IMR-90 (cell line): Measurements from ENCODE around the gene MPV17. TPM values are rescaled to one million over a fixed set of nuclear protein-coding genes. Genes with fewer than 3 reads are reported as not detected.

Experiments used
- ATAC-seq: fragments of 200-7000 bp; cut with Tn5 transposase; 2 replicates; pipeline ENCODE4 v1.9.1; 2020; ENCODE audit warnings: low read depth, mild to moderate bottlenecking, moderate library complexity
- BruUV-seq: library from RNA; stranded (reverse); fragments of 400-500 nt; replicated peaks from 2 replicates; lab custom pipeline; 2021; lab: Mats Ljungman, UMichigan
- CTCF ChIA-PET: fragments of 300-600 bp; formaldehyde crosslinking; extraction: SDS; loops from one replicate; lab custom pipeline; 2021; ENCODE audit warnings: antibody characterized with exemption; lab: Yijun Ruan, JAX
- POLR2A ChIA-PET: fragments of 300-600 bp; sonication (Branson Sonifier 250); formaldehyde crosslinking; loops from one replicate; lab custom pipeline; 2022; ENCODE audit warnings: antibody characterized with exemption; ENCODE audit not compliant: unreplicated experiment; lab: Charles Lee
- DNase-seq: peaks from one replicate; pipeline ENCODE4 v3.0.0; 2013
- H2AFZ ChIP-seq: replicated peaks from 2 replicates; pipeline ENCODE3; 2013; ENCODE audit warnings: low read length, mild to moderate bottlenecking; ENCODE audit not compliant: poor library complexity
- H2AK5ac ChIP-seq: 2 replicates; pipeline ENCODE4 v1.6.1; 2013; ENCODE audit warnings: low read depth, low read length, inconsistent platforms
- H2AK9ac ChIP-seq: replicated peaks from 2 replicates; pipeline ENCODE3; 2013; ENCODE audit warnings: mild to moderate bottlenecking, low read depth, low read length, moderate library complexity; ENCODE audit not compliant: poor library complexity
- H2BK120ac ChIP-seq: 2 replicates; pipeline ENCODE4 v1.6.1; 2013; ENCODE audit warnings: low read depth, low read length, inconsistent platforms
- H2BK15ac ChIP-seq: 3 replicates; pipeline ENCODE4 v1.6.1; 2013; ENCODE audit warnings: low read depth, low read length, inconsistent platforms
- H2BK20ac ChIP-seq: 2 replicates; pipeline ENCODE4 v1.6.1; 2013; ENCODE audit warnings: low read depth, mild to moderate bottlenecking, inconsistent platforms, low read length, moderate library complexity
- H2BK5ac ChIP-seq: 2 replicates; pipeline ENCODE4 v1.6.1; 2013; ENCODE audit warnings: mild to moderate bottlenecking, low read depth, low read length, inconsistent platforms; ENCODE audit not compliant: poor library complexity, severe bottlenecking
- H3K14ac ChIP-seq: replicated peaks from 2 replicates; pipeline ENCODE4 v1.6.1; 2013; ENCODE audit warnings: low read depth, low read length, inconsistent platforms
- H3K18ac ChIP-seq: 2 replicates; pipeline ENCODE4 v1.6.1; 2013; ENCODE audit warnings: low read depth, low read length, control low read depth
- H3K23ac ChIP-seq: 2 replicates; pipeline ENCODE4 v1.6.1; 2013; ENCODE audit warnings: low read depth, low read length, inconsistent platforms
- H3K27ac ChIP-seq: 2 replicates; pipeline ENCODE4 v1.5.1; 2013; ENCODE audit warnings: mild to moderate bottlenecking, control low read depth, low read length; ENCODE audit not compliant: insufficient read depth
- H3K27me3 ChIP-seq: 2 replicates; pipeline ENCODE4 v1.6.1; 2013; ENCODE audit warnings: low read length; ENCODE audit not compliant: control insufficient read depth, insufficient read depth
- H3K36me3 ChIP-seq: 2 replicates; pipeline ENCODE4 v1.6.1; 2013; ENCODE audit warnings: low read length, mixed read lengths; ENCODE audit not compliant: control insufficient read depth, insufficient read depth
- H3K4ac ChIP-seq: 2 replicates; pipeline ENCODE4 v1.6.1; 2013; ENCODE audit warnings: low read depth, low read length, inconsistent platforms
- H3K4me1 ChIP-seq: 2 replicates; pipeline ENCODE4 v1.6.1; 2013; ENCODE audit warnings: low read length, mixed read lengths; ENCODE audit not compliant: control insufficient read depth, insufficient read depth
- H3K4me2 ChIP-seq: 2 replicates; pipeline ENCODE4 v1.6.1; 2013; ENCODE audit warnings: low read depth, mild to moderate bottlenecking, control low read depth, low read length, moderate library complexity
- H3K4me3 ChIP-seq: 2 replicates; pipeline ENCODE4 v1.5.1; 2013; ENCODE audit warnings: low read depth, mild to moderate bottlenecking, control low read depth, low read length, moderate library complexity; ENCODE audit not compliant: insufficient read depth
- H3K56ac ChIP-seq: 2 replicates; pipeline ENCODE4 v1.6.1; 2013; ENCODE audit warnings: low read length, inconsistent platforms; ENCODE audit not compliant: insufficient read depth; ENCODE audit errors: extremely low read depth
- H3K79me1 ChIP-seq, 2 experiments: 2 replicates each; pipeline ENCODE4 v1.6.1; 2013; ENCODE audit warnings: low read length in 2 of 2, inconsistent platforms in 1 of 2, low read depth in 1 of 2
- H3K9ac ChIP-seq: 2 replicates; pipeline ENCODE4 v1.6.1; 2013; ENCODE audit warnings: low read depth, low read length, control low read depth
- H3K9me1 ChIP-seq: 2 replicates; pipeline ENCODE4 v1.6.1; 2013; ENCODE audit warnings: low read length, inconsistent platforms; ENCODE audit not compliant: insufficient read depth
- H3K9me3 ChIP-seq: 2 replicates; pipeline ENCODE4 v1.6.1; 2013; ENCODE audit warnings: low read length; ENCODE audit not compliant: control insufficient read depth, insufficient read depth
- H4K20me1 ChIP-seq: 2 replicates; pipeline ENCODE4 v1.6.1; 2013; ENCODE audit warnings: low read length, inconsistent platforms; ENCODE audit not compliant: insufficient read depth
- H4K5ac ChIP-seq: 2 replicates; pipeline ENCODE4 v1.6.1; 2013; ENCODE audit warnings: mild to moderate bottlenecking, low read depth, low read length, control low read depth
- H4K8ac ChIP-seq, 2 experiments: 2 replicates each; pipeline ENCODE4 v1.6.1; 2013; ENCODE audit warnings: low read depth in 2 of 2, low read length in 2 of 2, control low read depth in 1 of 2, inconsistent platforms in 1 of 2
- H4K91ac ChIP-seq: 2 replicates; pipeline ENCODE4 v1.6.1; 2013; ENCODE audit warnings: low read depth, low read length, inconsistent platforms; ENCODE audit not compliant: insufficient read depth
- BHLHE40 ChIP-seq: fragments of 150-350 bp; IDR thresholded peaks from 2 replicates; pipeline ENCODE4 v1.6.1; 2016; ENCODE audit warnings: mild to moderate bottlenecking, low read depth, low read length
- CEBPB ChIP-seq: IDR thresholded peaks from 2 replicates; pipeline ENCODE4 v1.6.1; 2012; ENCODE audit warnings: low read depth, low read length, improper control_type of control experiment
- ELK1 ChIP-seq: fragments of 150-350 bp; IDR thresholded peaks from 2 replicates; pipeline ENCODE4 v1.6.1; 2016; ENCODE audit warnings: low read depth, mild to moderate bottlenecking, low read length, moderate library complexity, borderline replicate concordance
- FOS ChIP-seq: fragments of 150-350 bp; IDR thresholded peaks from 2 replicates; pipeline ENCODE4 v1.6.1; 2016; ENCODE audit warnings: low read depth, low read length
- MAFK ChIP-seq: IDR thresholded peaks from 2 replicates; pipeline ENCODE4 v1.6.1; 2012; ENCODE audit warnings: low read depth, low read length, improper control_type of control experiment
- MAZ ChIP-seq: IDR thresholded peaks from 2 replicates; pipeline ENCODE4 v1.6.1; 2012; ENCODE audit warnings: low read depth, mild to moderate bottlenecking, low read length, improper control_type of control experiment, moderate library complexity, borderline replicate concordance
- MXI1 ChIP-seq: IDR thresholded peaks from 2 replicates; pipeline ENCODE4 v1.6.1; 2012; ENCODE audit warnings: low read depth, mild to moderate bottlenecking, low read length, moderate library complexity, borderline replicate concordance
- NFE2L2 ChIP-seq: fragments of 150-350 bp; IDR thresholded peaks from 2 replicates; pipeline ENCODE4 v1.6.1; 2016; ENCODE audit warnings: low read depth, mild to moderate bottlenecking, low read length
- POLR2A ChIP-seq: IDR thresholded peaks from 2 replicates; pipeline ENCODE4 v1.6.1; 2012; ENCODE audit warnings: mild to moderate bottlenecking, low read depth, low read length
- RAD21 ChIP-seq: IDR thresholded peaks from 2 replicates; pipeline ENCODE4 v1.6.1; 2012; ENCODE audit warnings: low read length, improper control_type of control experiment
- RCOR1 ChIP-seq: IDR thresholded peaks from 2 replicates; pipeline ENCODE4 v1.6.1; 2012; ENCODE audit warnings: mild to moderate bottlenecking, low read length, improper control_type of control experiment; ENCODE audit not compliant: insufficient replicate concordance
- RFX5 ChIP-seq: IDR thresholded peaks from 2 replicates; pipeline ENCODE4 v1.8.0; 2012; ENCODE audit warnings: low read depth, mild to moderate bottlenecking, low read length, moderate library complexity
- SMC3 ChIP-seq: fragments of 150-350 bp; IDR thresholded peaks from 2 replicates; pipeline ENCODE4 v1.6.1; 2016; ENCODE audit warnings: low read depth, mild to moderate bottlenecking, antibody characterized with exemption, low read length, moderate library complexity
- WGBS, 2 experiments: methylation state at CpG; one replicate each; pipeline versions ENCODE4 v1.1.5 to v1.1.7; 2013; ENCODE audit warnings: missing lambda C conversion rate in 2 of 2; ENCODE audit not compliant: insufficient read length in 1 of 2; ENCODE audit errors: extremely low coverage in 2 of 2; 5-methylcytosine and 5-hydroxymethylcytosine counted together
- dilution Hi-C: fragments of 300-500 bp; cut with HindIII; formaldehyde crosslinking; loops from one replicate; pipeline ENCODE4 v1.14.3; 2018; ENCODE audit warnings: low sequenced_read_pairs; ENCODE audit not compliant: unreplicated experiment
- in situ Hi-C: fragments of 300-500 bp; cut with MboI; formaldehyde crosslinking; loops from 3 replicates; pipeline ENCODE4 v1.14.3; 2019; ENCODE audit warnings: low sequenced_read_pairs, inconsistent platforms, mixed read lengths
- intact Hi-C: fragments of 100-400 bp; cut with micrococcal nuclease; formaldehyde crosslinking; loops from 2 replicates; pipeline ENCODE4 v1.10.0; 2022
- polyA plus RNA-seq, 3 experiments: library from polyadenylated mRNA; depleted of rRNA; stranded (reverse); fragments of >200 nt; gene quantifications; 2 replicates each; pipeline ENCODE4 v1.2.3, GENCODE V29; 2012; ENCODE audit warnings: low replicate concordance in 1 of 3
- total RNA-seq: library from RNA; depleted of rRNA; stranded (reverse); fragments of >200 nt; gene quantifications from 2 replicates; pipeline ENCODE4 v1.2.3, GENCODE V29; 2012
- TF ChIP-seq, protein P1 (sequence below): conservative IDR thresholded peaks from 2 replicates; pipeline ENCODE4 v1.5.1; 2012; ENCODE audit warnings: mild to moderate bottlenecking, low read depth, low read length, improper control_type of control experiment
- TF ChIP-seq, protein P2 (sequence below): fragments of 150-350 bp; IDR thresholded peaks from 2 replicates; pipeline ENCODE4 v1.6.1; 2017; ENCODE audit warnings: mild to moderate bottlenecking, antibody characterized with exemption, low read length, low read depth

MPV17 gene
- total and polyA plus RNA-seq, 2 of the 4 experiments (the other 2 are of a cell fraction), result 70.4 to 160 TPM

DNA sequence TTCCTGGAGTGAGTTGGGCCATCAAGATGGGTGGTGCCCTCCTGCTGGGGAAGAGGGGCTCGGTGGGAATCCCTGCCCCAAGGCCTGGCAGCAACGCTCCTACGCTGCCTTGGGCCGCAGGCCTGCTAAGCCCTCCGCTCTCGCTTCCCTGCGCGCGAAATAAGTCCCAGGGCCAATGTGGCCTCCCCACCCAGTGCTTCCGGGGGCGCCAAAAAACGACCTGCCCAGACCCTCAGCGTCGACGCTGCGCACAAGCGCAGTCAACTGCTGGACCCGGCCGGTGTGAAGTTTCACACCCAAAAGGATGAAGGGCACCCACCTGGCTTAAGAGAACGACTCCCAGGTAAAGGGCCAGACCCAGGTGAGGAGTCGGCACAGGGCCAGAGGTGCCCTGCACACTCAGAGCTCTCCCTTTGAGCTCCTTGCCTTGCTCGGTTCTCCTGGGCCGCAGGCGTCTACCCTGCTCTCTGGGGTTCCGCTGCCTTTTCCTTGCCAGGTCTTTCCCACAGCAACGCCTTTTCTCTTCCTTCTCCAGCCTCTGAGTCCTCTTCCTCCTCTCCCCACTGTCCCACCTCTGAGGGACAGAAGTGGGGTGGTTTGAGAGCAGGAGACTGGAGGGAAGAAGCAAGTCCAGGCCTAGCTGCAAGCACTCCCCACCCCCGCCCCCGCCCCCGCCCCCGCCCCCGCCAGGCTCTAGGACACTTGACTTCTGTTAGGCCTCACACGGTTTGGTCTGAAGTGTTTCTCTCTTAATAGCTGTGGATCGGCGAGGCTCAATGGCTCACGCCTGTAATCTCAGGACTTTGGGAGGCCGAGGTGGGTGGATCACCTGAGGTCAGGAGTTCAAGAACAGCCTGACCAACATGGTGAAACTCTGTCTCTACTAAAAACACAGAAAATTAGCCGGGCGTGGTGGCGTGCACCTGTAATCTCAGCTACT, 47.4 kb downstream of the MPV17 start, which contains the start of gene DNAJC5G:
TSS of gene DNAJC5G (plus strand) at position 223 of the 940 bp plus-strand sequence. CDS start 1,296 bp downstream, outside the sequence.
- ATAC-seq, result no peak
- H3K4me1 ChIP-seq, result peaks cover 11% of the 10 kb centered on the region
- H4K8ac ChIP-seq, result no peak within 1 kb of the TSS
- H4K91ac ChIP-seq, result no peak within 1 kb of the TSS
- BruUV-seq, result no TSS peak
- no peak within 1 kb of the TSS for H3K4me3 ChIP-seq
- CTCF ChIA-PET, result no interaction called here
- intact Hi-C loops (no loop called here), in situ Hi-C loops (no loop called here), dilution Hi-C loops (no loop called here)
- no peak within 1 kb of the TSS for H2AFZ ChIP-seq
- H3K18ac ChIP-seq, result no peak within 1 kb of the TSS
- WGBS, 2 experiments, result 88% methylated on average over 16 of the region's 39 CpGs; no CpG with 5 or more reads in 1 of the 2 experiments
- POLR2A ChIA-PET, result no interaction called here
- no peaks in the 10 kb centered on the region for H3K36me3 ChIP-seq
- H2BK5ac ChIP-seq, result no peak within 1 kb of the TSS
- no peaks in the 10 kb centered on the region for H3K79me1 ChIP-seq
- DNase-seq, result no peak
- H3K27ac ChIP-seq, result no peak within 1 kb of the TSS
- H2BK15ac ChIP-seq, result no peak within 1 kb of the TSS
- H3K4ac ChIP-seq, result no peak within 1 kb of the TSS
- H3K56ac ChIP-seq, result no peak within 1 kb of the TSS
- H2BK120ac ChIP-seq, result no peak within 1 kb of the TSS
- no peak within 1 kb of the TSS for H2AK5ac ChIP-seq
- no peak within 1 kb of the TSS for H2BK20ac ChIP-seq
- H3K9me1 ChIP-seq, result peaks cover 3% of the 10 kb centered on the region
- no peak within 1 kb of the TSS for H4K5ac ChIP-seq
- no peak within 1 kb of the TSS for H3K14ac ChIP-seq
- H2AK9ac ChIP-seq, result no peak within 1 kb of the TSS
- H3K4me2 ChIP-seq, result no peak within 1 kb of the TSS
- H3K23ac ChIP-seq, result no peak within 1 kb of the TSS
- no peak within 1 kb of the TSS for H3K9ac ChIP-seq
- no peaks in the 10 kb centered on the region for H4K20me1 ChIP-seq
- H3K27me3 ChIP-seq, result peaks cover 30% of the 10 kb centered on the region
- H3K9me3 ChIP-seq, result no peaks in the 10 kb centered on the region
- TF ChIP-seq, protein P1, sequence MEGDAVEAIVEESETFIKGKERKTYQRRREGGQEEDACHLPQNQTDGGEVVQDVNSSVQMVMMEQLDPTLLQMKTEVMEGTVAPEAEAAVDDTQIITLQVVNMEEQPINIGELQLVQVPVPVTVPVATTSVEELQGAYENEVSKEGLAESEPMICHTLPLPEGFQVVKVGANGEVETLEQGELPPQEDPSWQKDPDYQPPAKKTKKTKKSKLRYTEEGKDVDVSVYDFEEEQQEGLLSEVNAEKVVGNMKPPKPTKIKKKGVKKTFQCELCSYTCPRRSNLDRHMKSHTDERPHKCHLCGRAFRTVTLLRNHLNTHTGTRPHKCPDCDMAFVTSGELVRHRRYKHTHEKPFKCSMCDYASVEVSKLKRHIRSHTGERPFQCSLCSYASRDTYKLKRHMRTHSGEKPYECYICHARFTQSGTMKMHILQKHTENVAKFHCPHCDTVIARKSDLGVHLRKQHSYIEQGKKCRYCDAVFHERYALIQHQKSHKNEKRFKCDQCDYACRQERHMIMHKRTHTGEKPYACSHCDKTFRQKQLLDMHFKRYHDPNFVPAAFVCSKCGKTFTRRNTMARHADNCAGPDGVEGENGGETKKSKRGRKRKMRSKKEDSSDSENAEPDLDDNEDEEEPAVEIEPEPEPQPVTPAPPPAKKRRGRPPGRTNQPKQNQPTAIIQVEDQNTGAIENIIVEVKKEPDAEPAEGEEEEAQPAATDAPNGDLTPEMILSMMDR, result no peak
- TF ChIP-seq BHLHE40, result no peak
- TF ChIP-seq CEBPB, result no peak
- no peak for TF ChIP-seq NFE2L2
- TF ChIP-seq MXI1, result no peak
- TF ChIP-seq SMC3, result no peak
- TF ChIP-seq, protein P2, sequence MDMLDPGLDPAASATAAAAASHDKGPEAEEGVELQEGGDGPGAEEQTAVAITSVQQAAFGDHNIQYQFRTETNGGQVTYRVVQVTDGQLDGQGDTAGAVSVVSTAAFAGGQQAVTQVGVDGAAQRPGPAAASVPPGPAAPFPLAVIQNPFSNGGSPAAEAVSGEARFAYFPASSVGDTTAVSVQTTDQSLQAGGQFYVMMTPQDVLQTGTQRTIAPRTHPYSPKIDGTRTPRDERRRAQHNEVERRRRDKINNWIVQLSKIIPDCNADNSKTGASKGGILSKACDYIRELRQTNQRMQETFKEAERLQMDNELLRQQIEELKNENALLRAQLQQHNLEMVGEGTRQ, result no peak
- no peak for TF ChIP-seq FOS
- TF ChIP-seq ELK1, result no peak
- TF ChIP-seq MAFK, result no peak
- TF ChIP-seq RCOR1, result no peak
- no peak for TF ChIP-seq POLR2A
- TF ChIP-seq RAD21, result no peak
- TF ChIP-seq MAZ, result no peak
- TF ChIP-seq RFX5, result no peak
